ENCODE results near the gene SH2D1B. TPM values are rescaled to one million over a fixed set of nuclear protein-coding genes. Genes with fewer than 3 reads are reported as not detected.

The SH2D1B gene
- total and polyA plus RNA-seq, 10 donors = 0.85 to 11.0 (median 4.6) TPM

GRCh38 chr1:162370721-162371120 is 41.2 kb downstream of the SH2D1B start:
- intact Hi-C loops (cut with DNase I; ENCODE audit: low total_unique reads) = no loop called here
- DNase-seq = no peak
- peaks cover 0 to 8% (median 0%) of the 10 kb centered on the region in 7 donors for H3K27me3 ChIP-seq (replicated peaks in 1 of 7)
- H3K9me3 ChIP-seq = no peaks in the 10 kb centered on the region
- WGBS, 5 donors = 88 to 99% (median 91%) methylated on average over 3 of the region's 3 CpGs
- H3K4me3 ChIP-seq = no peak overlapping the region
- TF ChIP-seq CTCF (IDR thresholded peaks at IDR 0.05 in 8 of 11, conservative IDR thresholded peaks at IDR 0.05 in 3 of 11) = no peak
- TF ChIP-seq POLR2AphosphoS5 (IDR thresholded peaks at IDR 0.05) = no peak
- TF ChIP-seq POLR2A (IDR thresholded peaks at IDR 0.05) = no peak
- peaks cover 0 to 32% (median 0%) of the 10 kb centered on the region in 6 donors for H3K36me3 ChIP-seq
- H3K27ac ChIP-seq = no peak overlapping the region
- no peaks in the 10 kb centered on the region for H3K4me1 ChIP-seq

- intact Hi-C loops (cut with DNase I; ENCODE audit: low total_unique reads) = no loop called here
- Histone ChIP-seq H3K9me3 (no peaks in the 10 kb centered on the region), H3K27ac (no peak overlapping the region), H3K4me1 (no peaks in the 10 kb centered on the region), H3K36me3 (peaks cover 0 to 35% (median 0%) of the 10 kb centered on the region in 6 donors), H3K27me3 (replicated peaks in 1 of 7) (peaks cover 0 to 8% (median 0%) of the 10 kb centered on the region in 7 donors), H3K4me3 (no peak overlapping the region)
- no peak for TF ChIP-seq POLR2AphosphoS5 (IDR thresholded peaks at IDR 0.05)
- TF ChIP-seq POLR2A (IDR thresholded peaks at IDR 0.05) = no peak
- TF ChIP-seq CTCF (IDR thresholded peaks at IDR 0.05 in 8 of 11, conservative IDR thresholded peaks at IDR 0.05 in 3 of 11) = no peak
- no peak for DNase-seq
- WGBS, 5 donors = 79 to 97% (median 85%) methylated on average over 1 of the region's 1 CpG
Observed at GRCh38 chr1:162370161-162370560, 41.8 kb downstream of the SH2D1B start.

- intact Hi-C loops (cut with DNase I; ENCODE audit: low total_unique reads) = no loop called here
- Histone ChIP-seq H3K9me3 (no peaks in the 10 kb centered on the region), H3K4me1 (no peaks in the 10 kb centered on the region), H3K27me3 (replicated peaks in 1 of 7) (peaks cover 0 to 8% (median 0%) of the 10 kb centered on the region in 7 donors), H3K27ac (no peak overlapping the region), H3K36me3 (peaks cover 0 to 31% (median 0%) of the 10 kb centered on the region in 6 donors), H3K4me3 (no peak overlapping the region)
- DNase-seq = no peak
- WGBS, 5 donors = 81 to 93% (median 85%) methylated on average over 7 of the region's 7 CpGs
- TF ChIP-seq CTCF (IDR thresholded peaks at IDR 0.05 in 8 of 11, conservative IDR thresholded peaks at IDR 0.05 in 3 of 11) (no peak), POLR2A (IDR thresholded peaks at IDR 0.05) (no peak), POLR2AphosphoS5 (IDR thresholded peaks at IDR 0.05) (no peak)
Observed at GRCh38 chr1:162369571-162369970, 42.4 kb downstream of the SH2D1B start.

- peaks cover 0 to 27% (median 0%) of the 10 kb centered on the region in 6 donors for H3K36me3 ChIP-seq
- 63 to 86% (median 72%) methylated on average over 4 of the region's 4 CpGs for WGBS, 5 donors
- TF ChIP-seq CTCF (IDR thresholded peaks at IDR 0.05 in 8 of 11, conservative IDR thresholded peaks at IDR 0.05 in 3 of 11) (no peak), POLR2AphosphoS5 (IDR thresholded peaks at IDR 0.05) (no peak), POLR2A (IDR thresholded peaks at IDR 0.05) (no peak)
- H3K9me3 ChIP-seq = no peaks in the 10 kb centered on the region
- no peak for DNase-seq
- intact Hi-C loops (cut with DNase I; ENCODE audit: low total_unique reads) = no loop called here
- no peaks in the 10 kb centered on the region for H3K4me1 ChIP-seq
- no peak overlapping the region for H3K4me3 ChIP-seq
- peaks cover 0 to 8% (median 0%) of the 10 kb centered on the region in 7 donors for H3K27me3 ChIP-seq (replicated peaks in 1 of 7)
- H3K27ac ChIP-seq = no peak overlapping the region
Observed at GRCh38 chr1:162368451-162368850, 43.5 kb downstream of the SH2D1B start.

Data from spleen (tissue), 11 donors.